Progenitor cell of endocrine pancreas (in vitro differentiated cells): ENCODE data around the gene CYTL1. TPM values are rescaled to one million over a fixed set of nuclear protein-coding genes. Genes with fewer than 3 reads are reported as not detected.

Source experiments
- DNase-seq: peaks from one replicate; pipeline ENCODE4 v3.0.0; 2021; ENCODE audit warnings: low spot score; ENCODE audit not compliant: unreplicated experiment
- H3K27ac Mint-ChIP-seq: 2 replicates; pipeline ENCODE4 v1.8.0; 2021; ENCODE audit warnings: mild to moderate bottlenecking, moderate library complexity, mixed read lengths
- H3K27me3 Mint-ChIP-seq: 2 replicates; pipeline ENCODE4 v1.8.0; 2021; ENCODE audit warnings: mixed read lengths
- H3K36me3 Mint-ChIP-seq: 2 replicates; pipeline ENCODE4 v1.8.0; 2022; ENCODE audit warnings: mixed read lengths; ENCODE audit not compliant: insufficient read depth
- H3K4me1 Mint-ChIP-seq: 2 replicates; pipeline ENCODE4 v1.8.0; 2021; ENCODE audit warnings: low read depth, mixed read lengths
- H3K4me3 Mint-ChIP-seq: 2 replicates; pipeline ENCODE4 v1.8.0; 2021; ENCODE audit warnings: low read depth, mild to moderate bottlenecking, moderate library complexity, mixed read lengths
- H3K9me3 Mint-ChIP-seq: 2 replicates; pipeline ENCODE4 v1.8.0; 2021; ENCODE audit warnings: low read depth, mixed read lengths
- CTCF ChIP-seq: fragments of 200-600 bp; sonication (generic); IDR thresholded peaks from one replicate; pipeline ENCODE4 v1.5.0; 2021; ENCODE audit warnings: antibody characterized with exemption, mild to moderate bottlenecking; ENCODE audit not compliant: unreplicated experiment
- total RNA-seq: library from RNA; stranded (reverse); gene quantifications from 2 replicates; pipeline ENCODE4 v1.2.1, GENCODE V29; 2021

Gene CYTL1
- total RNA-seq, 1 donor from 2014 or later = 1.2 TPM

DNA sequence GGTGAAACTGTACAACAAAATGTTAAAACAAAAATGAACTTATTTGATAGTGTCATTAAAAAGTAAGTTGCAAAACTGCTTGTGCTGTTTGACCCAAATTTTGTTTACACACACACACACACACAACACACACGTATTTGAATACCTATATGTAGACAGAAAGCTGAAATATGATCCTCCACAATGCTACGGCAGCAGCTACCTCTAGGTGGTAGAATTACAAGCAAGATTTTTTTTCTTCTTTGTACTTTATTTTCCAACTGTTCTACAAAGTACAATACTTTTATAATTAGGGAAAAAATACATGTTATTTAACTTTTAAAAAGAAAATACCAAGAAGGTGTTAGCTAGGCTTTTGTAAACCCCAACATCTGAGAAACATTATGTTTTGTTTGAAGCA, 1.2 kb downstream of the CYTL1 start:
- Mint-ChIP-seq H3K4me3 (no peak overlapping the region), H3K27ac (no peak overlapping the region), H3K9me3 (no peaks in the 10 kb centered on the region), H3K27me3 (peaks cover 61% of the 10 kb centered on the region), H3K4me1 (peaks cover 5% of the 10 kb centered on the region), H3K36me3 (no peaks in the 10 kb centered on the region)
- peak; percentile 37 for TF ChIP-seq CTCF
- no peak for DNase-seq

DNA sequence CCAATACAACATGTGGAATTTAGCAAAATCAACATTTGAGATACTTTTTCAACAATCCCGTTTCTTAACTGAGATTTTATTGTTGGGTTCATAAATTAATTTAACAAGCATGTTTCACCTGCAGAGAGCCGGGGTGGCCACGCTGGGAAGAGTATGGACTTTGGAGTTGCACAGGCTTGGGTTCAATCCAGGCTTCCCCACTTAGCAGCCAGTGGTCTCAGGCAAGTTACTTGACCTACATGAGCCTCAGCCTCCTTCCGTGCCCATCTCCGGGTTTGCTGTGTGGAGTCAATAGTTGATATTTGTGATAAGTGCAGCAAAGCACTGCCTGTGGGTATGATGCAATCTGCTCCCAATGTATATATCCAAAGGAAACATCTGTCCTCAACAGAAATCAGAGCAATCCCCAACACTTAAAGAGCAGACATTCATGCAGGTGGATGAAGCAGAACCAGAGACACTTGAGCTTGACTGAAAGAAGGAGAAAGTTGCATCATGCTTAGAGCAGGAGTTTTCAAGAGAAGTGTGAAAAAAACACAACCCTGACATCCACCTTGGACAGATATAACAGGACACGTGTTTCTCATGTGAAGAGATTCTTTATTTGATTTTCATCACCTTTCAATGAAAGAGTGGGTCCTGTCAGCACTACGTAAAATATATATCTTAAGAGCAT, 5.1 kb downstream of the CYTL1 start:
- Mint-ChIP-seq H3K4me1 (peaks cover 12% of the 10 kb centered on the region), H3K9me3 (no peaks in the 10 kb centered on the region), H3K36me3 (no peaks in the 10 kb centered on the region), H3K27me3 (peaks cover 56% of the 10 kb centered on the region), H3K4me3 (no peak overlapping the region), H3K27ac (no peak overlapping the region)
- no peak for TF ChIP-seq CTCF
- DNase-seq = no peak

GRCh38 chr4:5012958-5013357, 6.3 kb downstream of the CYTL1 start:
- no peak overlapping the region for H3K4me3 Mint-ChIP-seq
- no peak overlapping the region for H3K27ac Mint-ChIP-seq
- H3K36me3 Mint-ChIP-seq = no peaks in the 10 kb centered on the region
- no peaks in the 10 kb centered on the region for H3K9me3 Mint-ChIP-seq
- TF ChIP-seq CTCF = no peak
- H3K4me1 Mint-ChIP-seq = peaks cover 7% of the 10 kb centered on the region
- peaks cover 52% of the 10 kb centered on the region for H3K27me3 Mint-ChIP-seq
- DNase-seq = no peak

DNA sequence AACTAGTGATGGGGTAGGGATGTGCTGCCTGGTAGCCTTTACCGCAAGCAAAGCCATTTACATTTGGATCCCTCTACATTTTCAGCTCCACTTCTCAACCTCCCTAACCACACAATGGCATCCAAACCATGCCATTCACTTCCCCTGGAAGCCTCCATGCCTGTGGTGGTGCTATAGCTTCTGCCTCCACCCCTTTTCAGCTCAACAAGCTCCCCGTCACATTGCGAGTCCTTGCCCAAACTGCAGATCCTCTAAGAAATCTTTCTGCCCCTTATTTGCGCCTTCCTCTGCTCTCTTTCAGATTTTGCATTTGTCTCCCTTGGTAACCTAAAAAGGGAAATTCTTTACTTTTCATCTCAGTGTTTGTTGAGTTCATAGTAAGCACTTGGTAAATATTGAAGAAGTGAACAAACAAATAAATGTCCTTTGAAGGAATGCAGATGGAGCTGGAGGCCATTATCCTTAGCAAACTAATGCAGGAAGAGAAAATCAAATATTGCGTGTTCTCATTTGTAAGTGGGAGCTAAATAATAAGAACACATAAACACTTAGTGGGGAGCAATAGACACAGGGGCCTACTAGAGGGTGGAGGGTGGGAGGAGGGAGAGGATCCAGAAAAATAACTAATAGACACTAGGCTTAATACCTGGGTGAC, 6.9 kb downstream of the CYTL1 start:
- Mint-ChIP-seq H3K4me3 (no peak overlapping the region), H3K36me3 (no peaks in the 10 kb centered on the region), H3K27ac (no peak overlapping the region), H3K27me3 (peaks cover 49% of the 10 kb centered on the region), H3K4me1 (peaks cover 7% of the 10 kb centered on the region), H3K9me3 (no peaks in the 10 kb centered on the region)
- no peak for TF ChIP-seq CTCF
- DNase-seq = no peak

- no peaks in the 10 kb centered on the region for H3K36me3 Mint-ChIP-seq
- H3K27ac Mint-ChIP-seq = no peak overlapping the region
- H3K9me3 Mint-ChIP-seq = no peaks in the 10 kb centered on the region
- no peak for DNase-seq
- TF ChIP-seq CTCF = no peak
- H3K4me3 Mint-ChIP-seq = no peak overlapping the region
- H3K27me3 Mint-ChIP-seq = peaks cover 51% of the 10 kb centered on the region
- H3K4me1 Mint-ChIP-seq = peaks cover 7% of the 10 kb centered on the region
These were observed 8.3 kb downstream of the CYTL1 start for GRCh38 chr4:5010984-5011383.
